ENCODE data around the gene LGALS1.

- TF ChIP-seq CTCF (IDR thresholded peaks at IDR 0.05) (no peak), EZH2 (IDR thresholded peaks at IDR 0.05; ENCODE audit: borderline replicate concordance, insufficient read depth, low read depth, low read length, poor library complexity, severe bottlenecking) (no peak)
Measured at GRCh38 chr22:37703906-37704305, 28.5 kb downstream of the LGALS1 start.

Data from B cell (primary cell).